ENCODE results near the gene ZNF862. TPM values are rescaled to one million over a fixed set of nuclear protein-coding genes. Genes with fewer than 3 reads are reported as not detected.

ZNF862 gene
- total RNA-seq, 1 donor from 2014 or later: 15.9 TPM

DNA sequence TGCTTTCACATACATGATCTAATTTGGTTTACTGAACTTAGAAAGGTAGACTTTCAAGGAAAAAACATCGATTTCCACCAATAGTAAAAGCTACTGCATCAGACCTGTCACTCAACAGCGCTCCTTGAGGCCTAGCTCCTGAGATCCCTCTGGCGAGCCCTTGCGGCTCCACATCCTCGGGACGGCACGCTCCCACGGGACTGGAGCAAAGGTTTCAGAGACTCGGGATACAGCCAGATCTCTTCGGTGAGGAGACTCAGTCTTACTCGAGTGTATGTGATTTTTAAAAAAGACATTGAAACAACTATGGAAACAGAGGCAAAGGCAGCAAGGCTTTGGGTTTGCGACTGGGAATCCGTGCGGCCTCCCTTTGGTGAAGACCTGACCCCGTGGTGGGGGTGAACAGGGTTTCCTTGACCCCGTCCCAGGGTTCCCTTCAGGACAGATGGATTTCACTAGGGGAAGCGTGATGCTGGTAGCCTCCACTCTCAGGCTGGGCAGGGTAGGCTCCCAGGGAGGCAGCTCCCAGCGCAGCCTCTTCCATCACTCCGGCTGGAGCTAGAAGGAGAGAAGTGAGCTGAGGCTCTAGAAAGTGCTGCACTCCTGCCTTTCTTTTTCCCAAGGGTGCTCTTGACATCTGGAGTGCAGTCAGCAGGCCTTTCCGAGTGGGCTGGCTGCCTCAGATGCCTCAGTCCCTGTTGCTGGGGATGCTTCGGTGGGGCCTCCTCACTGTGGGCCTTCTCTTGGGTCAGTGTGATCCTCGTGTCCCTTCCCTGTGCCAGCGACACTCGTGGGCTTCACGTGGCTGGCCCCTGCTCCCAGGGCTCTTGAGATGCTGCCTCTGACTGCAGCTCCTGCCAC is 29.8 kb downstream of the ZNF862 start:
- no peak overlapping the region for H3K27ac Mint-ChIP-seq (ENCODE audit: unreplicated experiment)
- no peaks in the 10 kb centered on the region for H3K36me3 Mint-ChIP-seq (ENCODE audit: low read depth)
- no peak for TF ChIP-seq CTCF (IDR thresholded peaks at IDR 0.05)

GRCh38 chr7:149868623-149869290 is 30.6 kb downstream of the ZNF862 start:
- Mint-ChIP-seq H3K36me3 (ENCODE audit: low read depth) (no peaks in the 10 kb centered on the region), H3K9me3 (ENCODE audit: low read depth) (no peaks in the 10 kb centered on the region), H3K27ac (ENCODE audit: unreplicated experiment) (no peak overlapping the region), H3K4me1 (ENCODE audit: low read depth) (peaks cover 11% of the 10 kb centered on the region), H3K27me3 (ENCODE audit: low read depth) (no peaks in the 10 kb centered on the region), H3K4me3 (ENCODE audit: unreplicated experiment) (no peak overlapping the region)
- TF ChIP-seq CTCF (IDR thresholded peaks at IDR 0.05): no peak
- DNase-seq (ENCODE audit: low spot score): no peak

More for the DNA sequence above, 29.8 kb downstream of the ZNF862 start:
- no peaks in the 10 kb centered on the region for H3K27me3 Mint-ChIP-seq (ENCODE audit: low read depth)
- H3K9me3 Mint-ChIP-seq (ENCODE audit: low read depth): no peaks in the 10 kb centered on the region
- no peak for DNase-seq (ENCODE audit: low spot score)
- no peak overlapping the region for H3K4me3 Mint-ChIP-seq (ENCODE audit: unreplicated experiment)
- H3K4me1 Mint-ChIP-seq (ENCODE audit: low read depth): peaks cover 11% of the 10 kb centered on the region

- TF ChIP-seq CTCF (IDR thresholded peaks at IDR 0.05): no peak
- H3K4me3 Mint-ChIP-seq (ENCODE audit: unreplicated experiment): no peak overlapping the region
- DNase-seq (ENCODE audit: low spot score): peak; percentile 73
- no peaks in the 10 kb centered on the region for H3K9me3 Mint-ChIP-seq (ENCODE audit: low read depth)
- no peak overlapping the region for H3K27ac Mint-ChIP-seq (ENCODE audit: unreplicated experiment)
- H3K27me3 Mint-ChIP-seq (ENCODE audit: low read depth): no peaks in the 10 kb centered on the region
- no peaks in the 10 kb centered on the region for H3K36me3 Mint-ChIP-seq (ENCODE audit: low read depth)
- H3K4me1 Mint-ChIP-seq (ENCODE audit: low read depth): peaks cover 13% of the 10 kb centered on the region
These were observed 31.1 kb downstream of the ZNF862 start for GRCh38 chr7:149869291-149869650.

DNA sequence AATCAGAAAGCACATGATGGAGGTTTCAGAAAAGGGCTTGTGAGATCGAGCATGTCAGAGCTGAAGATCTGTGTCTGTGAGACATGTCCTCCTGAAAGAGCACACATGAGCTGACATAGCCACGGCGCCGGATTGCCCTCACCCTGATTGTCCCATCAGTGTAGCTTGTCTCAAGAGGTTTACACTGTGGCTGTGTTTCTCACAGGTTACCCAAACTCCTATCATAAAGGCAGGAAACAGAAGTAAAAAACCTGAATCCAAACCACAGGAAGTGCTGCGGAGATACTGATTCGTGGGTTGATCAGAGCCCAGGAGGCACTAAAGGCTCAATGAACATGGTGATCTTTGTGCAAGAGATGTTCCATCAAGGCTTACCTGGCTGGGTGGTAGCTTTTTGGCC is 31.7 kb downstream of the ZNF862 start:
- Mint-ChIP-seq H3K27me3 (ENCODE audit: low read depth) (no peaks in the 10 kb centered on the region), H3K9me3 (ENCODE audit: low read depth) (no peaks in the 10 kb centered on the region), H3K36me3 (ENCODE audit: low read depth) (no peaks in the 10 kb centered on the region), H3K27ac (ENCODE audit: unreplicated experiment) (no peak overlapping the region), H3K4me1 (ENCODE audit: low read depth) (peaks cover 17% of the 10 kb centered on the region), H3K4me3 (ENCODE audit: unreplicated experiment) (no peak overlapping the region)
- no peak for DNase-seq (ENCODE audit: low spot score)
- TF ChIP-seq CTCF (IDR thresholded peaks at IDR 0.05): no peak

- Mint-ChIP-seq H3K36me3 (ENCODE audit: low read depth) (no peaks in the 10 kb centered on the region), H3K4me3 (ENCODE audit: unreplicated experiment) (no peak overlapping the region), H3K27ac (ENCODE audit: unreplicated experiment) (no peak overlapping the region), H3K27me3 (ENCODE audit: low read depth) (no peaks in the 10 kb centered on the region), H3K9me3 (ENCODE audit: low read depth) (no peaks in the 10 kb centered on the region), H3K4me1 (ENCODE audit: low read depth) (peaks cover 17% of the 10 kb centered on the region)
- no peak for TF ChIP-seq CTCF (IDR thresholded peaks at IDR 0.05)
- DNase-seq (ENCODE audit: low spot score): no peak
These were observed 32.1 kb downstream of the ZNF862 start for GRCh38 chr7:149870274-149870673.
